Calu3 (cell line): ENCODE measurements around the gene PPM1H. TPM values are rescaled to one million over a fixed set of nuclear protein-coding genes. Genes with fewer than 3 reads are reported as not detected.

Experiments
- BruUV-seq: library from RNA; stranded (reverse); fragments of 400-500 nt; replicated peaks from 2 replicates; lab custom pipeline; 2021; lab: Mats Ljungman, UMichigan
- CTCF ChIA-PET: fragments of 300-600 bp; sonication (Branson Sonifier 250); formaldehyde crosslinking; loops from one replicate; lab custom pipeline; 2022; ENCODE audit warnings: antibody characterized with exemption; lab: Charles Lee
- DNase-seq: peaks from one replicate; pipeline ENCODE4 v3.0.0; 2022
- H3K27ac Mint-ChIP-seq: one replicate; pipeline ENCODE4 v1.8.0; 2022; ENCODE audit warnings: mixed read lengths; ENCODE audit not compliant: unreplicated experiment
- H3K27me3 Mint-ChIP-seq: one replicate; pipeline ENCODE4 v1.8.0; 2022; ENCODE audit warnings: mixed read lengths; ENCODE audit not compliant: unreplicated experiment
- H3K36me3 Mint-ChIP-seq: one replicate; pipeline ENCODE4 v1.8.0; 2022; ENCODE audit warnings: mild to moderate bottlenecking, moderate library complexity, mixed read lengths; ENCODE audit not compliant: insufficient read depth, unreplicated experiment
- H3K4me1 Mint-ChIP-seq: one replicate; pipeline ENCODE4 v1.8.0; 2022; ENCODE audit warnings: mild to moderate bottlenecking, low read depth, mixed read lengths; ENCODE audit not compliant: unreplicated experiment
- H3K4me3 Mint-ChIP-seq: one replicate; pipeline ENCODE4 v1.8.0; 2022; ENCODE audit warnings: mild to moderate bottlenecking, low read depth, moderate library complexity, mixed read lengths; ENCODE audit not compliant: unreplicated experiment
- H3K9me3 Mint-ChIP-seq: one replicate; pipeline ENCODE4 v1.8.0; 2022; ENCODE audit warnings: low read depth, mixed read lengths; ENCODE audit not compliant: unreplicated experiment
- intact Hi-C: fragments of 100-400 bp; cut with micrococcal nuclease; formaldehyde crosslinking; loops from one replicate; pipeline ENCODE4 v1.10.0; 2022; ENCODE audit not compliant: unreplicated experiment
- total RNA-seq: library from RNA; stranded (reverse); gene quantifications from 2 replicates; pipeline ENCODE4 v1.2.3, GENCODE V29; 2022
- TF ChIP-seq, protein P1 (sequence below): fragments of 200-600 bp; IDR thresholded peaks from one replicate; pipeline ENCODE4 v1.8.0; 2022; ENCODE audit warnings: antibody characterized with exemption; ENCODE audit not compliant: unreplicated experiment

PPM1H gene
- total RNA-seq, 1 experiment from 2014 or later, result 36.7 TPM

DNA sequence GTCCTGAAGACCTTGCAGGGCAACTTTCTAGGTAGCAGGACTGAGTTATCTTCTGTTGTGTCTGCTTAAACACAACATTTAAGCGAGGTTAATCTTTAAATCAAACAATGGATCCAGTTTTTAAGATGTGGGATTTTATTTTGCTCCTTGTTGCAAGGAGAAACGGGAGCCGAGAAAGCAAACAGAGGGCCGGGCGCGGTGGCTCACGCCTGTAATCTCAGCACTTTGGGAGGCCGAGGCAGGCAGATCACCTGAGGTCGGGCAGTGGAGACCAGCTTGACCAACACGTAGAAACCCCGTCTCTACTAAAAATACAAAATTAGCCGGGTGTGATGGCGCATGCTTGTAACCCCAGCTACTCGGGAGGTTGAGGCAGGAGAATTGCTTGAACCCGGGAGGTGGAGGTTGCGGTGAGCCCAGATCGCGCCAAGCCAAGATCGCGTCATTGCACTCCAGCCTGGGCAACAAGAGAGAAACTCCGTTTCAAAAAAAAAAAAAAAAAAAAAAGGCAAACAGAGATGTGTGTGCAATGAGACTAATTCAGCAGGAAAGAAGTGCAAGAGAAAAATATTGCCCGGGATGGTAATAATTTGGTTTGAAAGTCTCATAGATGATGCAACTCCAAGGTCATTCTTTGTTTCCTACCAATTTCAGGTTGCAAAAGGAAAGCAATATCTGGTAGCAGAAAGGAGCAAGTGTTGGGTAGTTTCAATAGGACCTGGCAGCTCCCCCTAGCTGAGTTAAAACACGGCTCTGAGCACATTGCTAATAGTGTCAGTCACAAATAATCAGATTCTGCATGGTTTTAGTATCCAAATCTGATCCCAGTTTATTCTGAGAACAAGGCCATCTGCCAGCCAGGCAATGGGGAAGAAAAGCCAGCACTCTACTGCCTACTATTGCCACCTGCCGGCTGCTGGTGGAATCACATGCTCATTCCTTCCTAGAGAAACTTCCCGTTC is 141.4 kb downstream of the PPM1H start:
- Mint-ChIP-seq H3K36me3 (peaks cover 15% of the 10 kb centered on the region), H3K9me3 (no peaks in the 10 kb centered on the region), H3K4me3 (no peak overlapping the region), H3K27me3 (no peaks in the 10 kb centered on the region), H3K4me1 (peaks cover 35% of the 10 kb centered on the region), H3K27ac (peak overlapping the region; percentile 82)
- peak; percentile 88 for DNase-seq
- intact Hi-C loops, result loop anchor here (1.0 to 5.0 kb wide), 8 partner anchors 41 to 355 kb away; no protein-coding TSS in a partner anchor
- BruUV-seq, result no TSS peak
- CTCF ChIA-PET, result interaction anchor here (0.5 to 1.6 kb wide), 10 partner anchors 61 to 358 kb away, joined by 3 to 23 read pairs (median 4); no protein-coding TSS in a partner anchor
- TF ChIP-seq, protein P1, sequence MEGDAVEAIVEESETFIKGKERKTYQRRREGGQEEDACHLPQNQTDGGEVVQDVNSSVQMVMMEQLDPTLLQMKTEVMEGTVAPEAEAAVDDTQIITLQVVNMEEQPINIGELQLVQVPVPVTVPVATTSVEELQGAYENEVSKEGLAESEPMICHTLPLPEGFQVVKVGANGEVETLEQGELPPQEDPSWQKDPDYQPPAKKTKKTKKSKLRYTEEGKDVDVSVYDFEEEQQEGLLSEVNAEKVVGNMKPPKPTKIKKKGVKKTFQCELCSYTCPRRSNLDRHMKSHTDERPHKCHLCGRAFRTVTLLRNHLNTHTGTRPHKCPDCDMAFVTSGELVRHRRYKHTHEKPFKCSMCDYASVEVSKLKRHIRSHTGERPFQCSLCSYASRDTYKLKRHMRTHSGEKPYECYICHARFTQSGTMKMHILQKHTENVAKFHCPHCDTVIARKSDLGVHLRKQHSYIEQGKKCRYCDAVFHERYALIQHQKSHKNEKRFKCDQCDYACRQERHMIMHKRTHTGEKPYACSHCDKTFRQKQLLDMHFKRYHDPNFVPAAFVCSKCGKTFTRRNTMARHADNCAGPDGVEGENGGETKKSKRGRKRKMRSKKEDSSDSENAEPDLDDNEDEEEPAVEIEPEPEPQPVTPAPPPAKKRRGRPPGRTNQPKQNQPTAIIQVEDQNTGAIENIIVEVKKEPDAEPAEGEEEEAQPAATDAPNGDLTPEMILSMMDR, result peak; percentile 90

- Mint-ChIP-seq H3K36me3 (peaks cover 12% of the 10 kb centered on the region), H3K27me3 (no peaks in the 10 kb centered on the region), H3K9me3 (no peaks in the 10 kb centered on the region), H3K27ac (no peak overlapping the region), H3K4me3 (no peak overlapping the region), H3K4me1 (peaks cover 44% of the 10 kb centered on the region)
- no peak for DNase-seq
- TF ChIP-seq, protein P1, result no peak
- no TSS peak for BruUV-seq
- intact Hi-C loops, result loop anchor here (5.0 kb wide), 2 partner anchors 40 to 75 kb away; no protein-coding TSS in a partner anchor
- CTCF ChIA-PET, result interaction anchor here (0.7 kb wide), 1 partner anchor 56 kb away, joined by 3 read pairs; no protein-coding TSS in a partner anchor
Measured at GRCh38 chr12:62792236-62792870, 142.6 kb downstream of the PPM1H start.

GRCh38 chr12:62789851-62790250 is 145.1 kb downstream of the PPM1H start:
- H3K4me1 Mint-ChIP-seq, result peaks cover 63% of the 10 kb centered on the region
- H3K27ac Mint-ChIP-seq, result no peak overlapping the region
- no peaks in the 10 kb centered on the region for H3K27me3 Mint-ChIP-seq
- H3K9me3 Mint-ChIP-seq, result no peaks in the 10 kb centered on the region
- H3K36me3 Mint-ChIP-seq, result peaks cover 13% of the 10 kb centered on the region
- BruUV-seq, result no TSS peak
- TF ChIP-seq, protein P1, result no peak
- intact Hi-C loops, result loop anchor here (5.0 kb wide), 2 partner anchors 38 to 73 kb away; no protein-coding TSS in a partner anchor
- no peak overlapping the region for H3K4me3 Mint-ChIP-seq
- CTCF ChIA-PET, result no interaction called here
- no peak for DNase-seq

- Mint-ChIP-seq H3K27me3 (no peaks in the 10 kb centered on the region), H3K27ac (peak overlapping the region; percentile 93), H3K4me3 (no peak overlapping the region), H3K9me3 (no peaks in the 10 kb centered on the region), H3K4me1 (peaks cover 40% of the 10 kb centered on the region), H3K36me3 (peaks cover 5% of the 10 kb centered on the region)
- CTCF ChIA-PET, result no interaction called here
- DNase-seq, result no peak
- BruUV-seq, result no TSS peak
- intact Hi-C loops, result loop anchor here (2.0 kb wide), 1 partner anchor 127 kb away; no protein-coding TSS in a partner anchor
- TF ChIP-seq, protein P1, result no peak
Measured at GRCh38 chr12:62787611-62788010, 147.3 kb downstream of the PPM1H start.
